Retinal pigment epithelial cell (primary cell): ENCODE data around the gene SDF2L1.

Source experiments
- DNase-seq: peaks from one replicate; pipeline ENCODE4 v3.0.0-alpha.2; 2010; ENCODE audit warnings: low read depth
- H3K4me3 ChIP-seq: 2 replicates; pipeline ENCODE4 v1.5.1; 2011; ENCODE audit warnings: mild to moderate bottlenecking, low read length, control low read depth, moderate library complexity
- TF ChIP-seq, protein P1 (sequence below): conservative IDR thresholded peaks from 2 replicates; pipeline ENCODE4 v1.5.1; 2011; ENCODE audit warnings: low read depth, low read length, control low read depth, inconsistent platforms

SDF2L1 gene

DNA sequence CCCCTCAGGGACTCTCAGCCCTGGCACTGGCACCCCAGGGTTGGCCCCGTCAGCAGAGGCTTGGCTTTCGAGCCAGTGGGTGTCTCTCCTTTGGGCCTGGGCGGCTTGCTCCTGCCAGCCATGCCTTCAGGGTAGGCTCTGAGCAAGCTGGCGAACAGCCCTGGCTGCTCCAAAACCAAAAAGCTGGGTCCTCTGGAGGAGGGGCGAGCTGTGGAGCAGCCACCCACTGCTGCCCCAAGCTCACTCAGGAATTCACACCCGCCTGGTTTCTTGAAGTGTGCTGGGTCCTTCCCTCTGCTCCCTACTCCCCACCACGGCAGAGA lies 18.5 kb upstream of the SDF2L1 start:
- DNase-seq, result no peak
- TF ChIP-seq, protein P1, sequence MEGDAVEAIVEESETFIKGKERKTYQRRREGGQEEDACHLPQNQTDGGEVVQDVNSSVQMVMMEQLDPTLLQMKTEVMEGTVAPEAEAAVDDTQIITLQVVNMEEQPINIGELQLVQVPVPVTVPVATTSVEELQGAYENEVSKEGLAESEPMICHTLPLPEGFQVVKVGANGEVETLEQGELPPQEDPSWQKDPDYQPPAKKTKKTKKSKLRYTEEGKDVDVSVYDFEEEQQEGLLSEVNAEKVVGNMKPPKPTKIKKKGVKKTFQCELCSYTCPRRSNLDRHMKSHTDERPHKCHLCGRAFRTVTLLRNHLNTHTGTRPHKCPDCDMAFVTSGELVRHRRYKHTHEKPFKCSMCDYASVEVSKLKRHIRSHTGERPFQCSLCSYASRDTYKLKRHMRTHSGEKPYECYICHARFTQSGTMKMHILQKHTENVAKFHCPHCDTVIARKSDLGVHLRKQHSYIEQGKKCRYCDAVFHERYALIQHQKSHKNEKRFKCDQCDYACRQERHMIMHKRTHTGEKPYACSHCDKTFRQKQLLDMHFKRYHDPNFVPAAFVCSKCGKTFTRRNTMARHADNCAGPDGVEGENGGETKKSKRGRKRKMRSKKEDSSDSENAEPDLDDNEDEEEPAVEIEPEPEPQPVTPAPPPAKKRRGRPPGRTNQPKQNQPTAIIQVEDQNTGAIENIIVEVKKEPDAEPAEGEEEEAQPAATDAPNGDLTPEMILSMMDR, result no peak
- no peak overlapping the region for H3K4me3 ChIP-seq

DNA sequence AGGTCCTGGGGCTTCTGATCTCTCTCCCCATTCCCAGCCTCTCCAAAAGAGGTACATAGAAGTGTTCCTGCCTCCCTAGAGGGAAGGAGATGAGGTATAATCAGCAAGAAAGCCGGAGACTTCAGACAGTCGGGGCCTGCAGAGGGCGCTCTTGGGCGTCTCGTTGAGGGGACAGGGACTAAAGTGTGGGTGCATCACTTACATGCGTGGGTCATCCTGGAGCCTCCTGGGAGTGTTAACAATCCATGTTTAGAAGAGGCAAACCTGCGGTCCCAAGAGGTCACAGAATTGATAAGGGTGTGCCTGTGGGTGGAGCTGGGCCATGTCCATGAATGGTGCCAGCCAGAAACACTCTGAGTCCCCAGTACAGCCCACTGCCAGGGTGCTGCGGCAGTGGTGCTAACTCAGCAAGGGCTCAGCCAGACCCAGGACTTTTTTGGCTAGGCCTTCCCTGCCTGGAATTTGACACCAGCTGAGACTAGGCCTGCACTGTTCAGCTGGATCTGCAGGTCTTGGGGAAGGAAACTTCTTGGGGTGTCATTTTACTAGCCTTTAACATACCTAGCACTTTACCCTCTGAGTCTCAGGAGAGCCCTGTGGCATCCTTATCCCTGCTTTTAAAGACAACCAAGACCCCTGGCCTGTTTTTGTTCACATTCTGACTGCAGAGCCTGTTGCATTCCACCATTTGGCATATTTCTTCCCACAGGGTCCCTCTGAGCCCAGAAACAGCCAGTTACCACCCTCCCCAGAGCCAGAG lies 17.8 kb upstream of the SDF2L1 start:
- TF ChIP-seq, protein P1, result peak; percentile 73
- no peak for DNase-seq
- H3K4me3 ChIP-seq, result no peak overlapping the region

DNA sequence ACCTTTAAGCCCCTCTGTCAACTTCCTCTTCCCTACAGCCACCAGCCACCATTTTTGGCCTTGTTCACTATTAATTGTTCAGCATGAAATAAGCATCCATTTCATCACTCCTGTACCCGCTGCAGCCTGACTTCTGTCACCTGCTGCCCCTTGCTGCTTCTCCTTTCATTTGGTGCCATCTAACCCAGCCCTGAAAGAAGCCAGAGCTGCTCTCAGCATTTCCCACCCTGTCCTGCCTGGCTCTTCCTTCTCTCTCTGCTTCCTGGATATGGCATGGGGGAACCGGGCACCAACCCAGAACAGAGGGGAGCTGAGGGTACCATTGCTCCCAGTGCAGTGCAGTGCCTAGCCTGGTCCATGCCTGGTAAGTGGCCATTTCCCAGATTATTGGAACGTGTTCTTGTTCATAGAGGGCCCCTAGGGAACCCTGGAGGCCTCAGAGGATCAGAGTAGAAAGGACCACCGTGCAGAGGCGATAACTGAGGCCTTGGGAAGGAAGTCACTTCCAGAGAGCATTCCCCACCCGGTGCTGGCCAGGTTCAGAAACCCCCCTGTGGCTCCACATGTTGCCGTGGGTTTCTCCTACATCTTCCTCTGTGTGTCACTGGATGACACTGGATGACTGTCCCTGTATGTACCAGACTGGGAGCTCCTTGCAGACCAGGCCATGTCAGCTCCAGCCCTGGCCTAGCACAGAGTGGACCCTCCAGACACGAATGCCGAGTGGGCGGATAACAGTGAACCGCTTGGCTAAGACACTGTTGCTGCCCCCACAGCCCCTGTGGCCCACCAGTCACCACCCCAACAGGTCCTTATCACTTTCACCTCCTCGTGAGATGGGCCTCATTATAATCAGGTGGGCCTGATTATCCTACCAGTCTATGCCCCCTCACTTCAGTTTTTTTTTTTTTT lies 17.0 kb upstream of the SDF2L1 start:
- H3K4me3 ChIP-seq, result no peak overlapping the region
- no peak for DNase-seq
- TF ChIP-seq, protein P1, result no peak

DNA sequence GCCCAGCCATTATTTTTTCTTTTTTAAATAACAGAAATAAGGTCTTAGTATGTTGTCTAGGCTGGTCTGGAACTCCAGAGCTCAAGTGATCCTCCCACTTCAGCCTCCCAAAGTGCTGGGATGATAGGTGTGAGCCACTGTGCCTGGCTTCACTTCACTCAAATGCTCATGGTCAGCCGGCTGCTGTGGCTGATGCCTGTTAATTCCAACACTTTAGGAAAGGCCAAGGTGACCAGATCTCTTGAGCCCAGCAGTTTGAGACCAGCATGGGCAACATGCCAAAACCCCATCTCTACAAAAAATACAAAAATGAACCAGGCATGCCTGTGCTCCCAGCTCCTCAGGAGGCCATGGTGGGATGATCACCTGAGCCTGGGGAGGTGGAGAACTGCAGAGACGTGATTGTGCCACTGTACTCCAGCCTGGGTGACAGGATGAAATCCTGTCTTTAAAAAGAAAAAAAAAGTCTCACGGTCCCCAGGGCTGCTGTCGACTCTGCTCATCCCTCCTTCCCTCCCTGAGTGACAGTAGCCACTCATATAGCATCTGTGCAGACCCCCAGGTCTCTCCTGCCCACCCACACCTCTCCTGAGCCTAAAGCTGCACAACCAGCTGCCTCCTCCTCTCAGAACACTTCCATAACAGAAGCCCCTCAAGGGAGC lies 15.9 kb upstream of the SDF2L1 start:
- TF ChIP-seq, protein P1, result no peak
- no peak overlapping the region for H3K4me3 ChIP-seq
- DNase-seq, result no peak

DNA sequence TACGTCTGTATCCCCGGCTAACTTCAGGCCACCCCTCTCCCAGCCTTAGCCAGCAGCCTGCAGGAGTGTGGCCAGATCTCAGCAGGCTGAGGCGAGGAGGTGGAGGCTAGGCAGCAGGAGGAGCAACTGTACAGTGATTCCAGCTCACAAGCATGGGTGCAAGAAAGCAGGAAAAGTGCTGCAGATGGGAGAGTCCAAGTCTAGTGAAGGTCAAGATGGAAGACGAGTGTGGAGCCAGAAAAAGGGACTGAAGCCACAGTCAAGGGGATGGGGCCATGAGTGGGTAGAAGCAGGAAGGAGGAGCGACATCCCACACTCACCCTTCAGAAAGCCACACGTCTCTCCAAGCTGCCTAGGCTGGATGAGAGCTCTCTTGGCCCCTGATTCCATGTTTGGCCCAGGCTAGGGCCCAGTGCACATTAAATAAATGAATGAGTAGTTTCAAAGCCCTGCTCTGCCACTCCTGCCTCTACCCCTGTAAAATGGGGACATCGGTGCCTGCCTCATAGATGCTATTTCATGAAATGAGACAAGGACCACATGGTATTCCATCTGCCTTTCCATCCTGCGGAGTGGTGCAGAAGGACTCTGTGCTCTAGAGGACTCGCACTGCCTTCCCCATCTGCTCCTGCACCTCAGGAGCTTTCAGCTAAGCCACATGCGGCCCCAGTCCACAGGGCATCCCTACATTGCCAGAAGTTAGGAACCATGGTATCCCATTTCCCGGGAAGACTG lies 15.2 kb upstream of the SDF2L1 start:
- H3K4me3 ChIP-seq, result no peak overlapping the region
- DNase-seq, result no peak
- TF ChIP-seq, protein P1, result no peak

DNA sequence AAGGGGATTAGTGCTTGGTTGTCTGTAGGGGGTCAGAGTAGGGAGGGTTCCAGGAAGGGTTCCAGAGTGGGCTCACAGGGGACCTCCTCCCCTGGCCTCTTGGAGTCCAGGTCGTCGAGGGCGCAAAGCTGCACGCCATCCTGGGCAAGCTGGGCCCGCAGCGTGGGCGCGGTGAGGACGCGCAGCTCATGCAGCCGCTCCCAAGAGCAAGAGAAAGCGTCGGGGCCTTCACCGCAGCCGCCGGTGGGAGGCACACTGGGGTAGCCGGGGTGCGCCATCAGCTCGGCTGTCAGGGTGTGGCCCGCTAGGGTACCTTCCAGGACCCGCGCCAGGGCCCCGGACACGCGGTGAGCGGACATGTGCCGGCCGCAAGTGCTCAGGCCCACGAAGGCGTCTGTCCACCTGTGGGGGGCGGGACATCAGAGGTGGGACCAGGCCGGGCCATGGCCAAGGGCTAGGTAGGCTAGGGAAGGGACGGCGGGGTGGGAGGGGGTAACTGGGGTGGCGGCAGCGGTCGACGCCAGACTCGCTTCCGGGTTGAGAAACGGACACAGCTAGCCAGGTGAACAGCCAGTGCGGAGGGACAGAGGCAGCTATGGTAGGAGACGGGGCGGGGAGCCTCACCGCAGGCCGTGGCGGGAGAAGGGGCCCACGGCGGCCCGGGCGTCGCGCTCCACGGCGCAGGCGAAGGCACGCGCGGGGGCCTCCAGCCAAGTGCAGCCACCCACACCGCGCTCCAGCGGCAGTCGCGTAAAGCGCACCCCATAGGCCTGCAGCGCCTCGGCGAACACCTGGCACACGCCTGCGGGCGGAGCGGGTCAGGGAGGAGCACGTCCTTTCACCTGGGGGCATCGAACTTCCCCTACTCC lies 13.5 kb upstream of the SDF2L1 start:
- TF ChIP-seq, protein P1, result no peak
- no peak for DNase-seq
- peak overlapping the region; percentile 81 for H3K4me3 ChIP-seq
